SK-N-SH treated with all-trans-retinoic acid at 6 μM for 48 hours (cell line): ENCODE data around the gene MLANA.

Source experiments
- ARNTL ChIP-seq: fragments of 450-650 bp; formaldehyde crosslinking; IDR thresholded peaks from 2 replicates; pipeline ENCODE4 v1.5.0; 2020; ENCODE audit warnings: low read depth, mild to moderate bottlenecking, moderate library complexity, borderline replicate concordance
- BACH2 ChIP-seq: fragments of 250-450 bp; sonication (Bioruptor Pico); IDR thresholded peaks from 2 replicates; pipeline ENCODE4 v1.9.0; 2021; ENCODE audit warnings: mild to moderate bottlenecking, borderline replicate concordance
- CSDC2 ChIP-seq: fragments of 250-450 bp; sonication (Bioruptor Pico); IDR thresholded peaks from 2 replicates; pipeline ENCODE4 v1.5.0; 2020; ENCODE audit warnings: mild to moderate bottlenecking, moderate library complexity
- ESRRG ChIP-seq: fragments of 250-450 bp; sonication (Bioruptor Pico); IDR thresholded peaks from 2 replicates; pipeline ENCODE4 v1.6.1; 2021; ENCODE audit warnings: mild to moderate bottlenecking
- OSR1 ChIP-seq: fragments of 250-450 bp; sonication (Bioruptor Pico); IDR thresholded peaks from 2 replicates; pipeline ENCODE4 v1.8.0; 2022; ENCODE audit warnings: moderate library complexity, mild to moderate bottlenecking, inconsistent platforms
- RARB ChIP-seq: fragments of 250-450 bp; sonication (Bioruptor Pico); IDR thresholded peaks from 2 replicates; pipeline ENCODE4 v1.8.0; 2021; ENCODE audit warnings: mild to moderate bottlenecking, moderate library complexity
- SNAI2 ChIP-seq: fragments of 250-450 bp; sonication (Bioruptor Pico); IDR thresholded peaks from 2 replicates; pipeline ENCODE4 v1.5.0; 2020; ENCODE audit warnings: mild to moderate bottlenecking, moderate library complexity
- TOX ChIP-seq: fragments of 250-450 bp; sonication (Bioruptor Pico); IDR thresholded peaks from 2 replicates; pipeline ENCODE4 v1.8.0; 2021; ENCODE audit warnings: mild to moderate bottlenecking, moderate library complexity, borderline replicate concordance
- ZC3H10 ChIP-seq: fragments of 250-450 bp; sonication (Bioruptor Pico); IDR thresholded peaks from 2 replicates; pipeline ENCODE4 v1.5.1; 2021; ENCODE audit warnings: mild to moderate bottlenecking, moderate library complexity
- ZFP3 ChIP-seq: fragments of 250-450 bp; sonication (Bioruptor Pico); IDR thresholded peaks from 2 replicates; pipeline ENCODE4 v1.5.0; 2020; ENCODE audit warnings: mild to moderate bottlenecking, moderate library complexity
- ZNF565 ChIP-seq: fragments of 450-650 bp; formaldehyde crosslinking; conservative IDR thresholded peaks from 2 replicates; pipeline ENCODE4 v1.5.0; 2020; ENCODE audit warnings: low read depth, mild to moderate bottlenecking, moderate library complexity
- ZNF8 ChIP-seq: fragments of 450-650 bp; formaldehyde crosslinking; IDR thresholded peaks from 2 replicates; pipeline ENCODE4 v1.5.0; 2020; ENCODE audit warnings: mild to moderate bottlenecking, moderate library complexity
- TF ChIP-seq, protein P1 (sequence below): fragments of 250-450 bp; sonication (Bioruptor Pico); IDR thresholded peaks from 2 replicates; pipeline ENCODE4 v1.5.1; 2021; ENCODE audit warnings: mild to moderate bottlenecking, moderate library complexity
- TF ChIP-seq, protein P2 (sequence below): fragments of 250-450 bp; sonication (Bioruptor Pico); IDR thresholded peaks from 2 replicates; pipeline ENCODE4 v1.5.0; 2020; ENCODE audit warnings: mild to moderate bottlenecking, moderate library complexity

DNA sequence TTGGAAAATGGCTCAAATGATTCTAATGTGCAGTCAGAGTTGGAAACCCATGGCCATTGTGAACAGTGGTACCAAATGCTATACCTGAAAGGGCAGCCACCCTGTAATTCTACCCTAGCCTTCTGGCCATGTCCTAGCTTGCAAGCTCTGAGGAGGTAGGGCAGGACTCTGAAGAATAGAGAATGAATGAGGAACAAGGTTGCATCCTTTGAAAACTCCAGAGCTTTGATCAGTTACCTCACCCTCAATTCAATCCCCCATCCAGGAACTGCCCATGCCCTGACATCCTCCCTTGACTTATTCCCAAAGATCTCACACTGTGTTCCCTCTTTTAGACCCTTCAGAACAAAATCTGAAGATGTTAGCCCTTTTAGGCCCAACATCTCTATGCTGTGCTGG, 40.0 kb upstream of the MLANA start:
- TF ChIP-seq, protein P1, sequence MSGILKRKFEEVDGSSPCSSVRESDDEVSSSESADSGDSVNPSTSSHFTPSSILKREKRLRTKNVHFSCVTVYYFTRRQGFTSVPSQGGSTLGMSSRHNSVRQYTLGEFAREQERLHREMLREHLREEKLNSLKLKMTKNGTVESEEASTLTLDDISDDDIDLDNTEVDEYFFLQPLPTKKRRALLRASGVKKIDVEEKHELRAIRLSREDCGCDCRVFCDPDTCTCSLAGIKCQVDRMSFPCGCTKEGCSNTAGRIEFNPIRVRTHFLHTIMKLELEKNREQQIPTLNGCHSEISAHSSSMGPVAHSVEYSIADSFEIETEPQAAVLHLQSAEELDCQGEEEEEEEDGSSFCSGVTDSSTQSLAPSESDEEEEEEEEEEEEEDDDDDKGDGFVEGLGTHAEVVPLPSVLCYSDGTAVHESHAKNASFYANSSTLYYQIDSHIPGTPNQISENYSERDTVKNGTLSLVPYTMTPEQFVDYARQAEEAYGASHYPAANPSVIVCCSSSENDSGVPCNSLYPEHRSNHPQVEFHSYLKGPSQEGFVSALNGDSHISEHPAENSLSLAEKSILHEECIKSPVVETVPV (CRISPR knock-in tag) = no peak
- TF ChIP-seq ARNTL = no peak
- TF ChIP-seq, protein P2, sequence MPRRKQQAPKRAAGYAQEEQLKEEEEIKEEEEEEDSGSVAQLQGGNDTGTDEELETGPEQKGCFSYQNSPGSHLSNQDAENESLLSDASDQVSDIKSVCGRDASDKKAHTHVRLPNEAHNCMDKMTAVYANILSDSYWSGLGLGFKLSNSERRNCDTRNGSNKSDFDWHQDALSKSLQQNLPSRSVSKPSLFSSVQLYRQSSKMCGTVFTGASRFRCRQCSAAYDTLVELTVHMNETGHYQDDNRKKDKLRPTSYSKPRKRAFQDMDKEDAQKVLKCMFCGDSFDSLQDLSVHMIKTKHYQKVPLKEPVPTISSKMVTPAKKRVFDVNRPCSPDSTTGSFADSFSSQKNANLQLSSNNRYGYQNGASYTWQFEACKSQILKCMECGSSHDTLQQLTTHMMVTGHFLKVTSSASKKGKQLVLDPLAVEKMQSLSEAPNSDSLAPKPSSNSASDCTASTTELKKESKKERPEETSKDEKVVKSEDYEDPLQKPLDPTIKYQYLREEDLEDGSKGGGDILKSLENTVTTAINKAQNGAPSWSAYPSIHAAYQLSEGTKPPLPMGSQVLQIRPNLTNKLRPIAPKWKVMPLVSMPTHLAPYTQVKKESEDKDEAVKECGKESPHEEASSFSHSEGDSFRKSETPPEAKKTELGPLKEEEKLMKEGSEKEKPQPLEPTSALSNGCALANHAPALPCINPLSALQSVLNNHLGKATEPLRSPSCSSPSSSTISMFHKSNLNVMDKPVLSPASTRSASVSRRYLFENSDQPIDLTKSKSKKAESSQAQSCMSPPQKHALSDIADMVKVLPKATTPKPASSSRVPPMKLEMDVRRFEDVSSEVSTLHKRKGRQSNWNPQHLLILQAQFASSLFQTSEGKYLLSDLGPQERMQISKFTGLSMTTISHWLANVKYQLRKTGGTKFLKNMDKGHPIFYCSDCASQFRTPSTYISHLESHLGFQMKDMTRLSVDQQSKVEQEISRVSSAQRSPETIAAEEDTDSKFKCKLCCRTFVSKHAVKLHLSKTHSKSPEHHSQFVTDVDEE = no peak
- TF ChIP-seq OSR1 (CRISPR knock-in tag) = no peak
- no peak for TF ChIP-seq SNAI2
- no peak for TF ChIP-seq ZC3H10 (CRISPR knock-in tag)
- no peak for TF ChIP-seq BACH2 (CRISPR knock-in tag)
- no peak for TF ChIP-seq ESRRG (CRISPR knock-in tag)
- no peak for TF ChIP-seq RARB
- TF ChIP-seq ZFP3 (CRISPR knock-in tag) = no peak
- TF ChIP-seq TOX (CRISPR knock-in tag) = no peak
- no peak for TF ChIP-seq ZNF8 (CRISPR knock-in tag)
- no peak for TF ChIP-seq CSDC2
- no peak for TF ChIP-seq ZNF565 (CRISPR knock-in tag)
